Stimulated activated CD4-positive, alpha-beta T cell treated with anti-CD3 and anti-CD28 coated beads, TNF-alpha, amount 100 ng/mL, for 24 hours (primary cell): ENCODE results near the gene FABP1.

Experiments
- DNase-seq, 3 experiments: peaks; one replicate each; pipeline ENCODE4 v3.0.0-alpha.2; 2020; ENCODE audit warnings: low read depth in 3 of 3

The FABP1 gene

GRCh38 chr2:88137833-88138232, 10.0 kb upstream of the FABP1 start:
- no peak for DNase-seq

- DNase-seq: no peak
These were observed 9.0 kb upstream of the FABP1 start for GRCh38 chr2:88136817-88137216.

- no peak for DNase-seq
These were observed 6.0 kb upstream of the FABP1 start for GRCh38 chr2:88133875-88134274.

DNA sequence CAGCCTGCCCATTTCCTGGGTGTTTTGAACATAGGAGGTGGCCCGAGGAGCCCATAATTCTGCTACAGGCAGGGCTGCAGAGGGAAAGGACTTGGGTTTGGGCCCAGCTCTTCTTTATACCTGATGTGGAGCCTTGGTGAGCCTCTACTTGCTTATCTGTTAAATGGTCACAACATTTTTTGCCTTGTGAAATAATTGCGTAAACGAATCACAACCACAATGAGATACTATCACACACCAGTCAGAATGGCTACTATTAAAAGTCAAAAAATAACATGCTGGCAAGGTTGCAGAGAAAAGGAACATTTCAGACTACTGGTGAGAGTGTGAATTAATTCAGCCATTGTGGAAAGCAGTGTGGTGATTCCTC, 4.1 kb upstream of the FABP1 start:
- DNase-seq: no peak

GRCh38 chr2:88131201-88131998, 3.5 kb upstream of the FABP1 start:
- DNase-seq: no peak

- DNase-seq: no peak
These were observed 1.6 kb upstream of the FABP1 start for GRCh38 chr2:88129313-88129959.

DNA sequence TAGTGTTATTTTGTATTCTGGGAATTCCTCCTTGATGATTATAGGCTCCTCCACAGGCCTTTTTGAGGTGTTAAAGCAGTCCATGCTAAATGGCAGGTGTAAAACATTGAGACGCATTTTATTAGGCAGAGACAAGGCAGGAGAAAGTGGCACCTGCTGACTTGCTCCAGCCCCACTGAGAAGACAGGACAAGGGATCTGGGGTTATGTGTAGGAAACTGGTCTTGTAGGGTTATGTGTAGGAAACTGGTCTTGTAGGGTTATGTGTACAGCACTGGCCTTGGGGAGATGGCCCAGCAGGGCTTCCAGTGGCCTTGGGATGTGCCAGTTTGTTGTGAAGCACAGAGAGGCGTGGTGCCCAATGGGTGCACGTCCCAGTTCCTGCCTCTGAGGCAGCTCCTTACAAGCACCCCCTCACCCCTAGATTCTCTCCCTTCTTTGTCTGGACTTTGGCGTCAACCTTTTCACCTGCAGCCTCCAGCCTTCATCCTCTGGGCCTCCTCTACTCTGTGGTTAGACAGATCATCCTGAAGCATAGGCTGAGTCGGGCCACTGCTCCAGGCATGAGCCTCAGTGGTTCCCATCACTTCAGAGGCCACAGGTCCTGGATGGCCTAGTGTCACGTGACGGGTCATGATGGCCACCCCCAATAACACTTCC, 921 bp upstream of the FABP1 start:
- DNase-seq: no peak

- no peak for DNase-seq
These were observed 299 bp downstream of the FABP1 start for GRCh38 chr2:88127638-88127887.

GRCh38 chr2:88126772-88127637, 857 bp downstream of the FABP1 start:
- no peak for DNase-seq

GRCh38 chr2:88125924-88126771, 1.7 kb downstream of the FABP1 start:
- DNase-seq: no peak

- no peak for DNase-seq
These were observed 2.4 kb downstream of the FABP1 start for GRCh38 chr2:88125344-88125923.

- DNase-seq: no peak
These were observed 3.6 kb downstream of the FABP1 start for GRCh38 chr2:88123975-88124917.

DNA sequence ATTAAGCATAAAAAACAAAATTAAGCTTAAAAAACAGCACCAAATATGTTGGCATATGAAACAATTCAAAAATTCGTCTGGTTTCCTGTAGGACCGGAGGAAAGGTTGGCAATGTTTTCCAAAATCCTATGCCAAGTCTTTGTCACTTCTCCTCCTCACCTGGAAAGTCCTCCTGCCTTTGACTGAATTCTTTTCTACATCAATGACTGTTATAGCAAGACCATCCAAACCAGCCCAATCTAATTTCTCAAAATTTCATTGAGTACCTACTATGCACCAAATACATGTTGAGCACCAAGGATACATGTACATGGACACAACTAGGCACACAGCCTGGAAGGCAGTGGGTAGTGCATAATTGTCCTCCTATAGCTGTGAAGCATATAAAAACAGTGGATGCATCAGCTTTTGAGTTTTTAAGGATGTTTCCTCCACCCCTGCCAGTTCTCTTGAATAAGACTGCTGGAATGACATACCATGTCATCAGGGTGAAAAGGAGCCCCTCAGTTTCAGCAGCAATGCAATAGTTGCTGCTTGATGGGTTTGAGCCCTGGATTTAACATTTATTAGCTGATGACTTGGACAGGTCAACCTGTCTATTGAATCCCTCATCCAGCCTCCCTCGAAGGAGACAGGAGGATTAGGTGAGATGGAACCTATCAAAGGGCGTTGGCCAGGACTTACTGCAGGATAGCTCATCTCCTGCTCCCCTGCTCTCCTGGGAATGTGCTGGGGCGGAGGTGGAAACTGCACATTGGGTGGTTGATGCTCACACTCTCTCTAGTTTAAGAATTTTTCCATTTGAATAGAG, 4.5 kb downstream of the FABP1 start:
- DNase-seq: no peak

DNA sequence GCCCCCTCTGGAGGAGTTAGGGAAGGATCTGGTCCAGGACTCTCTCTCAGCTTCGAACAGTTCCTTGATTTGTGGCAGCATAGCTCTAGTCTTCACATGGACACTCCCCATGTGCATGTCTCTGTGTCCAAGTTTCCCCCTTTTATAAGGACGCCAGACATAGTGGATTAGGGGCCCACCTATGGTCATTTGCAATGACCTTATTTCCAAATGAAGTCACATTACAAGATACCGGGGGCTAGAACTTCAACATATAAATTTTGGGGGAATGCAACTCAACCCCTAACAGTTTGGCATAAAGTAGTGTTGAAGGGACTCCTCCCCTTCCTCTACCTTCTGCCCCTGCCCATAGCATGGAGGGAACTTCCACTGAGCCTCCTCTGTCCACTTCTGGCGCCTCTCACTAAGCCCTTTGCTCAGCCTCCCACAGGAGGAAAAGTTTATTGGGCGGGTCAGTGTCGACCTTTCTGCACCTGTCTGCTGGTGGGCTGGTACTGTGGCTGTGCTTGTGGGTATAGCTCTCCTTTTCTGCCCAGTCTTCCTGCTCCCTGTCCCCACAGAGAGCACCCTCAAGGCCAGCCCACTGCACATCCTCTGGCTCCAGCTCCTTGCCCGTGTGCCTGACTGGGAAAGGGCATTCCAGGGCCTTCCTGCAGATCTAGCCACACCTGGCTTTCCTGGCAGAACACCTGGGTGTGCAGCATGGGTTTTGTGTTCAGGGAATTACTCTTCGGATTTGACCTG, 5.5 kb downstream of the FABP1 start:
- no peak for DNase-seq

DNA sequence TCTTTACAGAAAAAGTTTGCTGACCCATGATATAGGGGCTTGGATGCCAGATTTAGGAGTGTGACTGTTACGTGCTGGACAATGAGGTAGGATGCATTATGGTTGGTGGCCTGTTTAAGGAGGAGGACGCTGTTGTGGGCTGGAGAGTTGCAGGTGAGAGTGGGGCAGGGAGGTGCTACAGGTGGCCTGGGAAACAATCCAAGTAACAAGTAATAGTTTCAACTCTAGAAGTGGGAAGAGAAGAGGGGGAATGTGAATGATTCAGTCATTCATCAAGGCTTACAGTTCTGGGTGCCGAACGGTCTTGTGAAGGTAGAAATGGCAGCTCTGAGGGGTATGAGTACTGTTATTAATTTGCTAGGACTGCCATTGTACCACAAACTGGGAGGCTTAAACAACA, 6.2 kb downstream of the FABP1 start:
- no peak for DNase-seq

DNA sequence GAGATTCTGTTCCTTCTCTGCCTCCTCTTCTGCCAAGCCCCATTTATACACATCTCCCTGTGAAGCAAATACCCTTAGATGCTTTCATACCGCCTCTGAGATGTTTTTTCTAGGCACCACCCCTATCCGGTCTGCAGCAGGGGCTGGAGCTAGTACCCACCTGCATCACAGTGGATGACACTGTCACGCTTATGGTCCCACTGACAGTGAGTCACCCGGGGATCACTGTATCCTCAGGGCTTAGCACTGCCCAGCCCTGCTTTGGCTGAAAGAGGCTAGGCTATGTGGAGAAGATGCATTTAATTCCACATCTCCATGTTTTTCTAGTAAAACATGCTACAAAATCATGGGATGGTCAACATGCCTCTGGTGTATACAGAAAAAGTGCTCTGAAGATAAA, 9.9 kb downstream of the FABP1 start:
- no peak for DNase-seq

DNA sequence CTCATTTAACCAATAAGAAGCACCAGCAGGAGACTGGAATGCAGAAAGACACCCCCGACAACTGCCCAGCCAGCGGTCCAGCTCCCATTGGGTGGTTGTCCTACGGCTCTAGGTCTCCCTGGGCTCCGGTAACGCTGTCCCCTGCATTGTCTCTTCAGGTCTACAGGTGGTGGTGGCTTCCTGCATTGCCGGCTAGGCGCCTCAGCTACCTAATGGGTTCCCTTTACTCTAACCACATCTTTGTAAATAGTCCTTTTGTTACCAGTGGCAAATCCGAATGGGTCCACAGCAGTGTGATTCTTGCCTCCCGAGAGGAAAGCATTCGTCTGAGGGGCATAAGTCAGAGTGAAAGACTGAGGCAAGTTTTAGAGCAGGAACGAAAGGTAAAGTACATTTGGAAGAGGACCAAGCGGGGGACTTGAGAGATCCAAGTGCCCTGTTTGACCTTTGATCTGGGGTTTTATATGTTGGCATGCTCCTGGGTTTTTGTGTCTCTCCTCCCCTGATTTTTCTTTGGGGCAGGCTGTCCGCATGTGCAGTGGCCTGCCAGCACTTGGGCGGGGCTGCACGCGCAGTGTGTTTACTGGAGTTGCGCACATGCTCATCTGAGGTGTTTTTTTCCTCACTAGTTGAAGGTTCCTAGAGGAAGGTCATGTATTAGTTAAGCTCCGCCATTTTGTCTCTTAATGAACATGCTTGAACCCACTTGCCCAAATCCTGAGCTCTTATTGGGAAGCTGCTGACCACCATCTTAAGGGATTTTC, 11.0 kb downstream of the FABP1 start:
- no peak for DNase-seq
